Activated CD4-positive, CD25-positive, alpha-beta regulatory T cell (primary cell): ENCODE data around the gene SCN2A.
"Not testable (repeated sequence)": the region's sequence is repeated elsewhere in the genome, so short reads cannot be mapped to it uniquely, and the experiment has no call there.

ENCODE experiments used
- DNase-seq, 4 experiments: peaks; one replicate each; lab custom pipeline; 2025; lab: John Stamatoyannopoulos, UW

Gene SCN2A

GRCh38 chr2:165253178-165253577, 14.0 kb downstream of the SCN2A start:
- DNase-seq: no peak

GRCh38 chr2:165256618-165257017, 17.4 kb downstream of the SCN2A start:
- DNase-seq: no peak

- not testable (repeated sequence) for DNase-seq
These were observed 21.1 kb downstream of the SCN2A start for GRCh38 chr2:165260347-165260746.

GRCh38 chr2:165268754-165269153, 29.5 kb downstream of the SCN2A start:
- DNase-seq: no peak

- DNase-seq: no peak
These were observed 34.0 kb downstream of the SCN2A start for GRCh38 chr2:165273176-165273575.

- no peak for DNase-seq
These were observed 35.5 kb downstream of the SCN2A start for GRCh38 chr2:165274698-165275097.

GRCh38 chr2:165275932-165276331, 36.7 kb downstream of the SCN2A start:
- DNase-seq: no peak

GRCh38 chr2:165277295-165277694, 38.1 kb downstream of the SCN2A start:
- DNase-seq: no peak

GRCh38 chr2:165277860-165278656, 38.8 kb downstream of the SCN2A start:
- no peak for DNase-seq

GRCh38 chr2:165280356-165280755, 41.1 kb downstream of the SCN2A start:
- no peak for DNase-seq

- DNase-seq: no peak
These were observed 42.2 kb downstream of the SCN2A start for GRCh38 chr2:165281387-165281786.

- no peak for DNase-seq
These were observed 44.1 kb downstream of the SCN2A start for GRCh38 chr2:165283342-165283741.

- DNase-seq: no peak
These were observed 48.0 kb downstream of the SCN2A start for GRCh38 chr2:165287094-165287778.

GRCh38 chr2:165289069-165289468, 49.9 kb downstream of the SCN2A start:
- DNase-seq: no peak

GRCh38 chr2:165293440-165294420, 54.5 kb downstream of the SCN2A start:
- peak in 1 of 4 experiments; percentile 1 for DNase-seq

- no peak for DNase-seq
These were observed 55.7 kb downstream of the SCN2A start for GRCh38 chr2:165294912-165295311.

- DNase-seq: no peak
These were observed 56.4 kb downstream of the SCN2A start for GRCh38 chr2:165295643-165296042.

- DNase-seq: no peak
These were observed 66.3 kb downstream of the SCN2A start for GRCh38 chr2:165305391-165306096.

GRCh38 chr2:165307317-165307716, 68.1 kb downstream of the SCN2A start:
- no peak for DNase-seq

GRCh38 chr2:165311949-165312348, 72.7 kb downstream of the SCN2A start:
- DNase-seq: no peak

- DNase-seq: no peak
These were observed 73.8 kb downstream of the SCN2A start for GRCh38 chr2:165312999-165313398.

GRCh38 chr2:165313509-165313908, 74.3 kb downstream of the SCN2A start:
- no peak for DNase-seq
